ENCODE measurements around the gene TMEM106C. TPM values are rescaled to one million over a fixed set of nuclear protein-coding genes. Genes with fewer than 3 reads are reported as not detected.

TMEM106C gene
- total and polyA plus RNA-seq, 2 of the 13 experiments (the other 11 are each of a cell fraction or from before 2014, with no cell fraction given): 132 to 192 TPM

- TF ChIP-seq ZNF256 (CRISPR knock-in tag; conservative IDR thresholded peaks at IDR 0.05): no peak
- peak; percentile 44; the same call in 1 of the 2 replicates for TF ChIP-seq SIX4 (CRISPR knock-in tag; IDR thresholded peaks at IDR 0.05)
- TF ChIP-seq MAFG (CRISPR knock-in tag; IDR thresholded peaks at IDR 0.05): no peak
- no peak for TF ChIP-seq ZFP82 (CRISPR knock-in tag; IDR thresholded peaks at IDR 0.05; ENCODE audit: borderline replicate concordance)
- TF ChIP-seq ZNF432 (CRISPR knock-in tag; IDR thresholded peaks at IDR 0.05; ENCODE audit: borderline replicate concordance): no peak
- TF ChIP-seq RORA (CRISPR knock-in tag; IDR thresholded peaks at IDR 0.05): no peak
- TF ChIP-seq ATF7-NPFF (CRISPR knock-in tag; IDR thresholded peaks at IDR 0.05; ENCODE audit: low read depth): no peak
- no peak for TF ChIP-seq ZNF230 (CRISPR knock-in tag; IDR thresholded peaks at IDR 0.05)
- no peak for TF ChIP-seq ZNF737 (CRISPR knock-in tag; IDR thresholded peaks at IDR 0.05; ENCODE audit: borderline replicate concordance)
- TF ChIP-seq ZNF746 (CRISPR knock-in tag; IDR thresholded peaks at IDR 0.05): no peak; the same call in 1 of the 2 replicates
- no peak for TF ChIP-seq SNAPC5 (CRISPR knock-in tag; IDR thresholded peaks at IDR 0.05; ENCODE audit: borderline replicate concordance)
- TF ChIP-seq ZNF160 (CRISPR knock-in tag; IDR thresholded peaks at IDR 0.05): no peak
- TF ChIP-seq CENPBD1 (CRISPR knock-in tag; IDR thresholded peaks at IDR 0.05; ENCODE audit: borderline replicate concordance, low read depth): no peak
- peak; percentile 53 for TF ChIP-seq SP4 (CRISPR knock-in tag; IDR thresholded peaks at IDR 0.05)
- TF ChIP-seq SRSF9 (IDR thresholded peaks at IDR 0.05; ENCODE audit: borderline replicate concordance, insufficient read depth, low read depth, low read length, poor library complexity, severe bottlenecking): no peak
- no peak for TF ChIP-seq KAT2B (IDR thresholded peaks at IDR 0.05; ENCODE audit: borderline replicate concordance, low read depth, low read length)
- TF ChIP-seq FOXJ3 (CRISPR knock-in tag; IDR thresholded peaks at IDR 0.05; ENCODE audit: borderline replicate concordance): no peak
- TF ChIP-seq ZNF691 (CRISPR knock-in tag; IDR thresholded peaks at IDR 0.05; ENCODE audit: borderline replicate concordance, low read depth): no peak
- TF ChIP-seq THRA (CRISPR knock-in tag; IDR thresholded peaks at IDR 0.05; ENCODE audit: borderline replicate concordance): no peak
- no peak for TF ChIP-seq ZSCAN21 (CRISPR knock-in tag; IDR thresholded peaks at IDR 0.05; ENCODE audit: borderline replicate concordance)
- no peak for TF ChIP-seq MATR3 (CRISPR knock-in tag; IDR thresholded peaks at IDR 0.05)
Measured at GRCh38 chr12:48004053-48004941, 40.9 kb downstream of the TMEM106C start, which contains the start of gene COL2A1 (continued).

All from HepG2 (cell line).